Hindlimb muscle (tissue), 1 donor: ENCODE data around the gene AKIRIN1. TPM values are rescaled to one million over a fixed set of nuclear protein-coding genes. Genes with fewer than 3 reads are reported as not detected.
"Not testable (repeated sequence)": the region's sequence is repeated elsewhere in the genome, so short reads cannot be mapped to it uniquely, and the experiment has no call there.

Experiments
- DNase-seq: peaks from one replicate; pipeline ENCODE4 v3.0.0-alpha.2; 2013
- polyA plus RNA-seq: library from polyadenylated mRNA; unstranded; fragments of 120-200 nt; gene quantifications from one replicate; pipeline ENCODE4 v1.2.1, GENCODE V29; 2013; ENCODE audit not compliant: insufficient read length

AKIRIN1 gene
- polyA plus RNA-seq, 1 donor: 31.0 TPM

DNA sequence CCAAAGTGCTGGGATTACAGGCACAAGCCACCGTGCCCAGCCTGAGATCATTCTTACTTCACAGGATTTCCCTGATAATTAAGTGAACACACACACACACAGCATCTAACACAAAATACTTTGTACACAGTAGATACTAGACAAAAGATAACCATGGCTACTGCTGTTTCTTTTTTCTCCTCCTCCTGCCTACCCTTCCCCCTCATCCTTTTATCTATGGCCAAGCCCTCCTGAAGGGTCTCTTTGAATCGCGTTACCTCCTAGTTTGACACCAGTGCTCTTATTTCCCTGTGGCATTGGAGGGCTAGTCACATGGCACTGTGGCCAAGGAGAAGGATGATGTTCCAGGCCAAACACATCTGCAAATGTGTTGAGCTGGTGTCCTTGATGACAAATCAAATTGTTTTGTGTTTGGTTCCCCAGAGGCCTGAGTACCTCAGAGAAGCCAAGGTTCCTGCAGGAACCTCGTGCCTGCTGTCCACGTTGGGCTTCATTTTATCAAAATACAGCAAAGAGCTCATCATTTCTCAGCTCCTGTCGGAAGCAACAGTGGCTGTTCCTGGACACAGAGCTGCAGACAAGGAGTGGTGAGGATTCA, 55.6 kb downstream of the AKIRIN1 start:
- no peak for DNase-seq

DNA sequence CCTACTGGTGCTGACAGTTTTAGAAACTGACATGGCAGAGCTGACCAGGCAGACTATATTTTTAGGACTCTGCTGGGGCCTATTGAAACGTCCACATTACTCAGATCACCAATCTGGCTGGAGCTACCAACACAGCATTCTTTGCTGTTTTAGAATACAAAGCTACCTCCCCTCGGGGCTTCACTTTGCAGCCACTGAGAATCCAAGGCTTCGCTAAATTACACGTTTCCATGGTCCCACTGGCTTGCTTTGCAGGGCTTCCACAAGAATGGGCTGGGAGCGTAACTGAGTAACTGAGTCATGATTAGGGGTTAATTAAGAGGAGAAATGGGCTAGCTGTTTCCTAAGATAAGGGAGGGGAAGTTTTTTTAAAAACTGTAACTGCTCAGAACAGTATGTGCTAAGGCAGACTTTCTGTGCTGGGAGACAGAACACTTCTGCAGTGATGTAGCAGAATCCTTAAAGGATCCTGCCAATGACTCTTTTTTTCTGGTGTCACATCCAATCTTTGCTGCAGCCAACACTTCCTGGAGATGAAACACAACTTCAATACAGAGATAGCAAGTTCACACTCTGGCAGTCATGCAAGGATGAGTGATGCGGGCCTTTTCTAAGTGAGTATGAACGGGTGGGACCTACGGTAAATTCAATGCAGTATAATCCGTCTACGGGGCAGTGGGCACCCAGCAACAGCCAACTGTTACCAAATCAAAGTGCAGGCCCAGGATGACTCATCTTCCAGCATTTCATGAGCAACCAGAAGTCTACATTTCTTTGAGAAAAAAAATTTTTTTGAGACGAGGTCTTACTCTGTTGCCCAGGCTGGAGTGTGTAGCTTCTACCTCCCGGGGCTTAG, 56.5 kb downstream of the AKIRIN1 start:
- DNase-seq: no peak

DNA sequence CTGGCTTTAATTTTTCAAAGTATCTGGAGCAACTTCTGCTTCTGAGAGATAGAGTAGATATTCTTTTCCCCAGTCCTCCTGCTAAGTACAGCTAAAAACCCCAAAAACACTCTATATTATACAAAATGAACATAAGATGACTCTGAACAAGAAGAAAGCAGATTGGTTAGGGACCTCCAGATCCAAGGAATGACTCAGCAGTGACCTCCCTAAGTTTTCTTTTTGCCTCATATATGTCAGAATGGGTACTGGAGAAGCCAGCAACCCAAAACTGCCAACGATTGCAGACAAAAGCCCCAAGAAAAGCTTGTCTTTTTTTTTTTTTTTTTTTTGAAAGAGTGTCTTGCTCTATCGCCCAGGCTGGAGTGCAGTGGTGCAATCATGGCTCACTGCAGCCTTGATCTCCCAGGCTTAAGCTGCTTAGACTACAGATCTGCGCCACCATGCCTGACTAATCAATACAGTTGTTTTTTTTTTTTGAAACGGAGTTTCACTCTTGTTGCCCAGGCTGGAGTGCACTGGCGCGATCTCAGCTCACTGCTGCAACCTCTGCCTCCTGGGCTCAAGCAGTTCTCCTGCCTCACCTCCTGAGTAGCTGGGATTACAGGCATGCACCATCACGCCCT, 57.8 kb downstream of the AKIRIN1 start:
- DNase-seq: no peak

DNA sequence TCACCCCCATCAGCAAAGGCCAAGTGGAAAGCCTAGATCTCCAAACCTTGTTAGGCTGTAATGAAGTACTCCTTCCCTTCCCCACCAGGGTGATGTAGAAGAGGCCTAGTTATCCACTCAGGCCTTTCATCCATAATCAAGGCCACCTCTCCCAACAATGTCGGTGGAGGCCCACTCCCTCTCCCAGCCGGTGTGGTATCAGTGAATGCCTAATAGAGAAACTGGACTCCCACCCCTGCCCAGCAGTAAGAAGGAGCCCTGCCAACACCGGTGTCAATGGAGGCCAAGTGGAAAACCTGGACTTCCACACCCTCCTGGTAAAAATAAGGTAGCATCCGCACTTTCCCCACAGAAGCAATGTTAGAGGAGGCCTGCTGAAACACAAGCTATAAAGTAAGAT, 58.9 kb downstream of the AKIRIN1 start:
- DNase-seq: no peak

- DNase-seq: not testable (repeated sequence)
These were observed 60.2 kb downstream of the AKIRIN1 start for GRCh38 chr1:39051193-39051850.

- DNase-seq: no peak
These were observed 60.9 kb downstream of the AKIRIN1 start for GRCh38 chr1:39051956-39052355.

DNA sequence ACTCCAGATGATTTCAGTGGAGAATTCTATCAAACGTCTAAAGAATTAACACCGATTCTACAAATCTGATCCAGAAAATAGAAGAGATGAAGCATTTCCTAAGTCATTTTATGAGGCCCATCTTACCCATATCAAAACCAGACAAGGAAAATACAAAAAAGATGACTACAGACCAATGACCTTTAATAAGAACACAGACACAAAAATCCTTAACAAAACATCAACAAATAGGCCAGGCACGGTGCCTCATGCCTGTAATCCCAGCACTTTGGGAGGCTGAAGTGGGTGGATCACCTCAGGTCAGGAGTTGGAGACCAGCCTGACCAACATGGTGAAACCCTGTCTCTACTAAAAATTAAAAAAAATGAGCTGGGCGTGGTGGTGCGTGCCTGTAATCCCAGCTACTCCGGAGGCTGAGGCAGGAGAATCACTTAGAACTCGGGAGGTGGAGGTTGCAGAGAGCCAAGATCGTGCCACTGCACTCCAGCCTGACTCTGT, 64.2 kb downstream of the AKIRIN1 start:
- not testable (repeated sequence) for DNase-seq

Other genes with a start within 250 kb of the AKIRIN1 start
- gene RRAGC, start 131.5 kb upstream of the AKIRIN1 start, polyA plus RNA-seq: 19.7 TPM
- gene MYCBP, start 117.9 kb upstream of the AKIRIN1 start, polyA plus RNA-seq: 19.8 TPM
- gene GJA9, start 109.7 kb upstream of the AKIRIN1 start, polyA plus RNA-seq: 0.34 TPM
- gene RHBDL2, start 49.4 kb upstream of the AKIRIN1 start, polyA plus RNA-seq: 0.76 TPM
- gene NDUFS5, start 35.1 kb downstream of the AKIRIN1 start, polyA plus RNA-seq: 302 TPM
- gene MACF1, start 213.4 kb downstream of the AKIRIN1 start, polyA plus RNA-seq: 330 TPM